GM21447 (cell line): Measurements from ENCODE around the gene CXCL5.
"Not testable (repeated sequence)": the region's sequence is repeated elsewhere in the genome, so short reads cannot be mapped to it uniquely, and the experiment has no call there.

Experiments
- ATAC-seq: cut with Tn5 transposase; IDR thresholded peaks from one replicate; pipeline ENCODE4 v1.9.1; 2021; ENCODE audit not compliant: unreplicated experiment

Gene CXCL5

DNA sequence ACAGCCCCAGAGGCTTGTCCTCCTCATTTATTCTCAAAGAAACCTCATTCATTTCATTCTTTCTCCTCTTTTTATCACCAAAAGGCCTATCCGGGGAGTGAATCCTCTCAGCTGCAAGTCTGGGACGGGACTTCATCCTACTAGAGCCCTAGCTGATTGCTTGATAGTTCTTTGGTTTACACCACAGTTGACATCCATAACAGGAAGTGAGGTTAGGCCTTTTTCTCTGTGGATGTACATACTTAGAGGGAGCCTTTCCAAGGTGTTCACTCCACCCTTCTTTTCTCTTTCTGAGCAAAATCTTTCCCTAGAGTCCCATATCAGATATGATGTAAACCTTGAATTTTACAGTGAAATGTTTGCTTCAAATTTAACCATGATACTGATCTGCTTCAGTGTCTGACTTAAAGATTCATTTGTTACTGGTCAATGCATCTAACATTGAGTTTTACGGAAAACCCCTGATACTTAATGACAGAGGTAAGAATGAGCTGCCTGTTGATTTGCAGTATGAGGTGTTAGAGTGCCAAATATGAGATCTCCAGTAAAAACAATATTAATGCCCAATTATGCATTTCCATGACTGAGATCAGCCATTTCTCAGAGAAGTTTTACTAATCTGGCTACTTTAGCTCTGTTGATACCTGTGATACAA, 16.8 kb upstream of the CXCL5 start:
- ATAC-seq, result no peak

DNA sequence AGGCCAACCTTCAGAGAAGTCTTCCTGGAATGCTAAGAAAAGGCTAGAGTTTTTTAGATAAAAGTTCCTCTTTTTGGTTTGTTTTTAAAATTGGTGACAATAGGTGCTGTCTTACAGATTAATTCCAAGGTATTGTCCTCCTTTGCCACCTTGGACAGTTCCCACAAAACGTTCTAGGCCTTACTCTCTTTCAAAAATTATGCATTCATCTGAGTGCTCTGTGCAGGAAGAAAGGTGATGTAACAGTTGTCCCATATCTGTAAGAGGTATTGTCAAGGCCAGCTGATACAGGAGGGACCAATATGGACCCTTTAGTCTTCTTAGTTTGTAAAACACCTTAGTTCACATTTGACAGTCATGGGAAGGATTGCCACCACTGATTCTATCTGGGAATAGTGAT, 15.9 kb upstream of the CXCL5 start:
- ATAC-seq, result no peak

DNA sequence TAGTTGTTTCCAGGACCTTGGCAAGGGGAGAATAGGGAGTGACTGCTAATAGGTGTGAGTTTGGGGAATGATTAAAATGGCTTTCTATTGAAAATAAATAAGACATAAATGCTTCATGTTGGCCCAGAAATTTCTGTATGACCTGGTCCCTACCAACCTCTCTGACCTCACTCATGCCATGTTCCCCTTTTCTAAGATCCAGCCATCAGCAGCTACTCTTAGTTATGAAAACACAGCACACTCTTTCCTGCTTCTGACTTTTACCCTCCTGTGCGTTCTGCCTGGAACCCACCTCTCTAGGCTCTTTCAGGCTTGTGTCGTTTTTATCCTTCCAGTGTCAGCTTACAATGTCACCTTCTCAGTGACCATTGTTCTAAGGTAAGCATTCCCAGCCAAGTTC, 14.8 kb upstream of the CXCL5 start:
- ATAC-seq, result no peak

DNA sequence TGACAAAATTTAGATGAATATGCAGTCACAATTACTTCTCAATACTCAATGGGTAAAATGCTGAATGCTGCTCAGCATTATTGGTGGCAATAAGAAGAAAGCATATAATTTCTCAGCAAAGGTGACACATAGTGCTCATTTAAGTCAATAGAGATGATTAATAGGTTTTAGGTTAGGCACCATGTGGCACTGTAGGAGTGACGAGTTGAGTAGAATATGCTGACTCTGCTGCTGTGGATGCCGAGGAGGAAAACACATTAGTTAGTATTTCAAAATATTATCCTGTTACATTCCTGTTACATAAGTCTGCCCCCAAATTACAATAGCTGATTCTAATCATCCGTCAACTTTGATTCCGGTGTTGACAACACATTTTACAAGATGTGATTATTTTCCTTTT, 13.7 kb upstream of the CXCL5 start:
- ATAC-seq, result no peak

DNA sequence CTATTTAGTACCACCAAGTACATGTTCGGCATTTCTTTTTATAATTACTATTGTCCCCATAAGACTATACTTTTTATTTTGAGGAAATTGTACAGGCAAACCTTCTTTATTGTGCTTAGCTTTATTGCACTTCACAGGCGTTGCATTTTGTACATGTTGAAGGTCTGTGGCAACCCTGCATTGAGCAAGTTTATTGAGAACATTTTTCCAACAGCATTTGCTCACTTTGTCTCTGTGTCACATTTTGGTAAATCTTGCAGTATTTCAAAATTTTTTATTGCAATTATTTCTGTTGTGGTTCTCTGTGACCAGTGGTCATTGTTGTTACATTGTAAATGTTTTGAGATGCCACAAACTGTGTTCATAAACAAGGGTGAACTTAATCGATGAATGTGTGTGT, 10.8 kb upstream of the CXCL5 start:
- no peak for ATAC-seq

DNA sequence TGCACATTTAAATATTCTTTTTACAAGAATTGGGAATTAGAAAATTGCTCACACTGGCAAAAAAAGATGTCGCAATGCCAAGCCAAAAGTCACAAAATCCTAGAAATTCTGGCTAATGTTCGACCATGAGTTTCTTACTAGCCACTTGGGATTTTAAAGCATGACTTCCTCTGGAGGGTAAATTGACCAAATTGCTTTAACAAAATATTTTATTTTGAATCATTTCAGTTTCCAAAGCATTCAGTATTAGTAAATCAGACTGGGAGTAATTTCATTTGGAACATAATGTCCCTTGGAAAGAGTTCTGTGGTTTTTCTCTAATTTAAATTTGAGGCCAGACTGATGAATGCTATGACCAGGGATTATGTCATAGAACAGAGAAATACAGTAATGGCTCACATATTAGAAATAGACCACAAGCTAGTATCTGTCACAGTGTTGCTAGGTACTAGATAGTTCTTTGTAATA, 7.6 kb upstream of the CXCL5 start:
- no peak for ATAC-seq

DNA sequence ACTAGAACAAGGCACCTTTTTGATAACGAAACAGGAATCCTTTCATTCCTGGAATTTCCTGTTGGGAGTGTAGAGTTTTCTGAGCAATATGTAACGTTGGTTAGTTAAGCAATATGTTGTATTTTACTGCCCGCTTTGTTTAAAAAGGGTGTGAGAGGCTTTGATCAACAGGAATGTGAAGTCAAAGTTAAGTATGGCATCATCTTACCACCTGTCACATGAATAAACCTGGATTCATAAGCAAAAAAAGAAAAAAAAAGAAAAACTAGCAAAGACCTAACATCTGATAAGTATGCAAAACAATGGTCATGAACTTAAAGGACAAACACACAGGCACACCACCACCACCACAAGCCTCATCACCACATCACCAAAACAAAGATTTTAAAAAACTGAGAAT, 7.1 kb upstream of the CXCL5 start:
- ATAC-seq, result no peak

DNA sequence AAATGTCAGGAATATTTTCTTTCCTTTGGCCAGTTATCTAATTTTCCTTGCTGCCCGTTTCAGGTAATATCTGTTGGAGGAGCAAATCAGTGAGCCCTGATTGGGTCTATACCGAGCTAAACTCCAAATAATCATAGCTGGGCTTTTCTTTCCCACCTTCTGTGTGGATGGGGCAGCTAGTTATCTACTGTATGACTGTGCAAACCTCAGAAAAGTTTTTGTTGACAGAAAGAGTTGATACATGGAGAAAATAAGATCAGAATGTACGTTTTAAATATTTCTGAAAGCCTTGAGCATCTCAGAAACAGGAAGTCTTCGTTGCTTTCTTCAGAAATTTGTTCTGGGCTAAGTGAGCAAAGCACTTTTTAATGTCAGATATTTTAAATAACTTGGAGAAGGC, 6.2 kb upstream of the CXCL5 start:
- ATAC-seq, result no peak

DNA sequence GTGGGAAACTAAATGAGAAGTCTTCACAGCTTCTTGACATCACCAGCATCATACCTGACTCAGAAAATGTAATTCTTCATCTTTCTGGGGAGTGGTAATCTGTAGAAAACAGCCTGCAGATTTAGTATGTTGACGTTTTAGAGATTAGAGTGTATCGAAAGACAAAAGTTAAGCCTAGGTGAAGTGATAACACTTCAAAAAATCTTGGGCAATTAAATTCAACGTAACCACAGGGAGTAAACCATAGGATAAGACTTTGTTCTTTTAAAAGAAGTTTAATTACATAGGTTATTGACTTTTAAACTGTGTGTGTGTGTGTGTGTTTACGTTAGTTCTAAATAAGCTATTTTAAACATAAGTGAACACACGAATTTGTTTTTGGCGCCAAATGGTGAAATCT, 1.8 kb upstream of the CXCL5 start:
- ATAC-seq, result no peak

DNA sequence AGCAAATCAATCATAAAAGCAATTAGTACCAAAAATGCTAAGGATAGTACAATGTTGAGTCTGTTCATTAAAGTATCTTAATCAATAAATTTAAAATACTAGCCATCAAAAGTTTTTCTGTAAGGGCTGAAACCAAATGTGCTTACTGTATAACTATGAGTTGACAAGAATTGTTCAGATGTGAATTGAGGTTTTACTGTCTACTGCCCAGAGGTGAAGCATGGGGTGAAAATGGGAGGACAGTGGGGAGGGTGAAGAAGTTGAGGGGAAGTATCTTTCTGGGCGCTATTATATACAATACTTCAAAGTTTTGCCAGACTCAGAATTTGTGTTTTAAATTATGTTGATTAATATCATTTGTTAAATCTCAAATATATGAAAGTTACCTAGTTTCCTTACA, 6.4 kb downstream of the CXCL5 start:
- no peak for ATAC-seq

DNA sequence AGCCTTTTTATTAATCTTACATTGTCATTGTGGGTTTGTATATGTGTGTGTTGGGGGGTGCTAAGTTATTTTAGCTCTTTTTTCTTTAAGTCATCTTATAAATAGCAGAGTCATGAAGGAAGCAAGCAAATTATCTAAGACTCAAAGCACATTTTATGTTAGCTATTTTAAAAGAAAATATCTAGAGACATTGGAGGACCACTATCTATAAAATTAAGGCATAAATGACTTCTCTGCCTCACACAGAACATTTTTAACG, 6.8 kb downstream of the CXCL5 start:
- no peak for ATAC-seq

DNA sequence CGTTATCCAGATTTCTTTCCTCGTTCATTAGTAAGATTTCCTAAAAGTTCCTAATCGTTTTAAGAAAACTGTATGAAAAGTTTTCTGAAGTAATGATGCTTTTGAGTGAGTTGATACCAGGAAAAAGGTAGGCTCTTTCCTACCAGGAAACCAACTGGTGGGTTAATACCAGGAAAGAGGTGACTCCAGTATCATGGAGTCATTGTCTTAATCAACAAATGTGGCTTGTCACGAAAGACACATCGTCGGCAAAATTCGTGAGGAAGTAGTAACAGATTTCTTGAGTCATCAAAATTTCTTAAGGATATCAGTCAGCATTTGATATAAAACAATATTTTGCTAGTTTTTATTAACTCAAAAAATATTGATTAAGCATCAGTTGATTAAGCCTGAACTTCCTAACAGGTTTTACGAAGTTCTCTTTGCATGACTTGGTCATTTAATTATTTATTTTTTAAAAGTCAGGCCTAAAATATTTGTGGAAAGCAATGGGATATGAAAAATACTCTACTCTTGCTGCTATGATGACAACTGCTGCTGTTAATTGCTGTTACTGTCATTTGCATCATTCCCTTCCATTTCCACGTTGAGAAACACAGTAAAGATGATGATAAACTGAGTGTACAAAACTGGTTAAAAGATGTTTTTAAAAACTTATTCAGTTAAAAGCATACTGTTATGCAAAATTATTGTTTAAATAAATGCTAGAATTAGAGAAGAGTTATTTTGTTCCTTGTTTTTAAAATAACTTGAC, 7.3 kb downstream of the CXCL5 start:
- no peak for ATAC-seq

DNA sequence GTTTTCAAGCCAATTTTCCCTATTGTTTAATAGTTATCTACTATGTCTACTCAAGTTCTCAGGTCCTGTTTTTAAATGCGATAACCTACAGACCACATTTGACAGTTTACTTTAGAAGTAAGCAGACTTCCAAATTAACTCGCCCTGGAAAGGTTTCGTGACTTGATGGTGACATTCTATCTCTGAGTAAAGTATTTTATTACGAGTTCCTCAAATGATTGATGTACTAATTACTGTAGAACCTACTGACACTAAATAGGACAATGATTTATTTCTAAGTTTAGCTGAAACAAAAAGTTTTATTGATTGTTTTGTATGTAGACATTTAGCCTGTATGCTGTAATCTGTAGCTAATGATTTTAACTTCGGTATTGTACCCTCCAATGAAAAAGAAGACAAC, 8.5 kb downstream of the CXCL5 start:
- ATAC-seq, result no peak

DNA sequence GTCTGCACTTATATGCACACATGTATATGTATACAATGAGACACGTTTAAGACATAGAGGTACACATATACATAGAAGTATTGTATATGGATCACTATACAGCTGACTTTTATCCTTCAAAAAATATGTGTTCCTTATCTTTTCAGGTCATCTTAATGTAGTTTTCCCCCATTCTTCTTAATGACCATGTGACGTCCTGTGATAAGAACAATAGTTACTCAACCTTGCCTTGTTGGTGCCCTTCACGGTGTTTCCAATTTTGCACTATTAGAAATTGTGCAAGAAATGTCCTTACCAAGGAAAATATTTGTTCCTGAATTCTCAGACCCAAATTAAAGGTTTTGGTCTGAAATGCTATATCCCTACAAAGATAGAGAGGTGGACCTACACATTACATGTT, 9.4 kb downstream of the CXCL5 start:
- ATAC-seq, result no peak

DNA sequence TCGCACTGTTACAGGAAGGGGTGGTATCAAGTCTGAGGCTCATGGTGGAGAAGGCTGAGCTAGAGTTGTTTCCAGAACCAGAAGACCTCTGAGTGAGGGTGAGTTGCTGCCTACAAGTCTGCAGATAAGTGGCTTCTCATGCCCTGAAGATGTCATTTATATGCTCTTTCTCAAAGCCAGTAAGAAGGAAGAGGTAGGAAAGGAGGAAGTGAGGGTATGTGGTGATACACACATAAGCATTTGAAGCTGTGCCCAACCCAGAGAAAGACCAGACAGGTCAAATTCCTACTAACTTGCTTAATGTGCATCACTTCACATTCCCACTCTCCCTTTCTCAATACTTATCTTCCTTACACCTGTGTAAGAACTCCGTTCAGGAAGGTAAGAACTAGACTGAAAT, 10.4 kb downstream of the CXCL5 start, which contains the start of gene PPBP:
Gene PPBP, minus strand, starts transcription at position 130 of the 400 bp plus-strand sequence. Its CDS starts 87 bp downstream, at position 43.
- ATAC-seq, result no peak

DNA sequence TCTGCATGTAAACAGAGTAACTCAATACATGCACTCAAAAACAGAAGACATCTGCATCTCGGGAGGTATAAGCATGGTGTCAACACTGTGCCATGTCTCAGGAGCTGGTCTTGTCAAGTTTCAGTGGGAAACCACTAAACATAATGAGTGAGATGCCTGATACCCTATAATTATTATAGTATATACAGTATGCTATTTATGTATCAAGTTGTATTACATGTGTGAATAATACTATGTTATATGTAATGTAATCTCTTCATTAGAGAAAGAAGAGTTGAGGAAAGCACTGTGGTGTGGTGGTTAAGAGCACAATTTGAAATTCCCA, 13.0 kb downstream of the CXCL5 start:
- ATAC-seq, result no peak

DNA sequence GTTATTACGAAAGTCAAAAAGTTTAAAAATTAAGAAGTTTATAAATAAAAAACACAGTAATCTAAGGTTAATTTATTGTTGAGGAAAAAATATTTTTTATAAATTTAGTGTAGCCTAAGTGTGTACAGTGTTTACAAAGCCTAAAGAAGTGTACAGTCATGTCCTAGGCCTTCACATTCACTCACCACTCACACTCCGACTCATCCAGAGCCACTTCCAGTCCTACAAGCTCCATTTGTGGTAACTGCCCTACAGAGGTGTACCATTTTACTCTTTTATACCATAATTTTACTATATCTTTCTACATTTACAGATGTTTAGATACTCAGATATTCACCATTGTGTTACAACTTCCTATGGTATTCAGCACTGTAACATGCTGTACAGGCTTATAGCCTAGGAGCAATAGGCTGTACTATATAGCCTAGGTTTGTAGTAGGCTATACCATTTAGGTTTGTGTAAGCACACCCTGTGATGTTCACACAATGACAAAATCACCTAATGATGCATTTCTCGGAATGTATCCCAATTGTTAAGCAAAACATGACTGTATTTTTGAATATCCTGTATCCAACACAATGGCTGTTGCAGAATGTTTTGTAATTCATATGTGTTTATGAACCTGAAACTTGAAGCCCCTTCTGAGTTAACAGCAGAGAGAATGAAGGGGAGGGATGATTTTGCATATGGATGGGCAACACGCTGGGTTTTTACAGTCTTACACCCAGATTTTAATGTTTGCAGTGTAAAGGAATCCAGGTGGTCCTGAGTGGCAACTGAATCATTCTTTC, 13.5 kb downstream of the CXCL5 start:
- no peak for ATAC-seq

DNA sequence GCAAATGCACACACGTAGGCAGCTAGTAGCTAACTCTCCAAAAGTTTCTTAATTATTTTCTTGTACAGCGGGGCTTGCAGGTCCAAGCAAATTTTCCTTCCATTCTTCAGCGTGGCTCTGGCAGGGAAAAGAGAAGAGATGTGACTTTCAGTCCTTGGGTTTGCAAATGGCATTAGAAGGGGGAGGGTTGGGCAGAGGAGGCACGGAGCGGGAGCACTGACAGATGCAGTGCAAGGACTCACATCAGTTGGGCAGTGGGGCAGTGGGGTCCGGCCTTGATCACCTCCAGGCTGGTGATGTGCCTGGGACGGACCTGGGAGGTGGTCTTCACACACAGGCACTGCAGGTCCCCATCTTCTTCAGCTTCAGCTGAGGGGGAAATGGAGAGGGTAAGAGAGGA, 17.3 kb downstream of the CXCL5 start:
- not testable (repeated sequence) for ATAC-seq

DNA sequence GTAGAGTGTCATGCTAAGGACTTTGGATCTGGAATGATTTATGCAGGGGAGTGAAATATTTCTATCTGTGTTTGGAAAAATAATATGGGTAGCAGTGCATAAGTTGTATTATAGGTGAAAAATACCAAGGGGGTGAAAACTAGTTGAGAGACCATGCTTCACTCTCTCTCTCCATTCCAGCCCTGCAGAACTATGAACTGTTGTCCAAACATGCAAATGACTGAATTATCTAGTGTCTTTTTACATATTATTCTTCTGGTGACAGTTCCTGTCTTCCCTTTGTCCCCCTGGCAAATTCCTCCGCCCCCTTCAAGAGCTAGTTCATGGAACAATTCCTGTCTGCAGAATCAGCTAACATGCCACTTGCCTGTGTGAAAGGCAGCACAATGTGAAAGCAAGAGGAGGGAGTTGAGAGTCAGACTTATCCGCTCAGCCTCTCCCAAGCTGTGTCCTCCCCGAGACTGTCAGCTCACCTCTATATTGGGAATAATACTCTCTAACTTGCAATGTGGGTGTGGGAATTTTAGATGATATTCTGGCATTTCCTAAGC, 19.0 kb downstream of the CXCL5 start:
- no peak for ATAC-seq

DNA sequence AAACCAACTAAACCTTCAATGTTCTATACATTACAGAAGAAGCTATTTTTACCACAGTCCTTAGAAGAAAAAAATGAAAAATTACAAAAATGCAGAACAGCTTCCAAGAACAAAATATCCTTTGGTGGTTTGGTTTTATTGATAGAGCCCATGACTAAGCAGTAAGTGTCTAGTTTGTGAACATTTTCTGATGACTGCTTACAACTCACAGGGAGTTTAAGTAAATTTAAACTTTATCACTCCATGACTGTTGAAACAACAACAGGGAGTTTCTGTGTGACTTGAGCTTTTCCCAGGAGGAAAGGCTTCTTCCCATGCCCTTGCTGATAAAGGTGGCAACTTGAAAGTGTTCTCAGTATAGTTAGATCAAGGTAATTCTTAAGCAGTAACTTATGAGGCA, 19.6 kb downstream of the CXCL5 start:
- ATAC-seq, result no peak

DNA sequence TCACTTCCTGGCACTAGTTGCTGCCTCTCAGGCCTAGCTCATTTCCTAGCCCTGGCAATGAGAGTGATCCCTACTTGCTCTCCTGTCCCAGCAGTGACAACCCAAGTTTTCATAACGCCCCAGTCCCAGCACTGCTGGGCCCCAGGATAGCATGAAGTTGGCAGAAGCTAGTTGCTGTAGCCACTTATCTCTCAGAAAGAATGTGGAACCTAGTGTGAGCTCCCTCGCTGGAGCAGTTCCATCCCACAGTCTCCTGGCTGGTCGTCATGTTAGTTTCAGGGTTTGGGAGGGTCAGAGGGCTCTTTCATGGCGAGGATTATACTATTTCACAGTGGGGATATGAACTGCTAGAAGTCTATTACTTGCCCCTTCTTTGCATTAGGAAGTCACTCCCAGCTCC, 21.8 kb downstream of the CXCL5 start:
- no peak for ATAC-seq

DNA sequence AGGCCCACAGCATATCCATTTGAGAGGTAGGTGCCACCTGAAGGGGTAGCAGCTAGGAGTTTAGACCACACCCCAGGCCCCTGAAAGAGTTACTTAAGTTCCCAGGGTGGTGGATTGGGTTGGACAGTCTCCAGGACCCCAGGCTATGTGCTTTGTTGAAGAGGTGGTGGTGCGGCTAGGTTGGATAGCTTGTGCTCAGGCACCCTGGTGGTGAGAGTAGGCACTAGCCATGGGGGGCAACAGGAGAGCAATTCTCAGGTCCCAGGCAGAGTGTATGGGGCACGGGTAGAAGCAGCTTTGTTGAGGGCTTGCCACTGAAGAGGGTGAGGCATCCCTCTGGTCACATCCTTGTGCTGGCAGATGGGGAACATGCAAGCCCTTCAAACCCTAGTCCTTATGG, 22.3 kb downstream of the CXCL5 start:
- no peak for ATAC-seq
